ENCODE measurements around the gene ARHGEF6. TPM values are rescaled to one million over a fixed set of nuclear protein-coding genes. Genes with fewer than 3 reads are reported as not detected.

Gene ARHGEF6
- total RNA-seq, 6 experiments from 2014 or later = 2.8 to 6.1 (median 3.5) TPM

DNA sequence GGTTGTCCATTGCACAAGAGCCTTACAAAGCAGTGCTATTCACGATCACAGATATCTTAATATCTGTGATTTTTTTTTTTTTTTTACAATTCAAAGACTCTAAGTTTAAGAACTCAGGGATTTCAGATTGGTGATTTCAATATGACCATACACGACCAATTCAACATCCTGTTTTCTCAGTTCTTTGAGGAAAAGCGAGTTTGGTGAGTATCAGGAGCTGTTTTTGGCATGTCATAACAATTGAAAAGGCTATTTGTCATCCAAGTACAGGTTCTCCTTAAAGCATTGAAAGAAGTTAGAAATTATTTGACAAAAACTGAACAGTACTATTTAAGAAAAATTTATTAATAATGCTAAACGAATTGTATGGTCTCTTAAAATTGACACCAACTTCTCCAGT is 9.1 kb upstream of the ARHGEF6 start:
- no peak for ATAC-seq
- Histone ChIP-seq H3K4me3 (no peak overlapping the region), H3K9me3 (no peaks in the 10 kb centered on the region), H3K27ac (no peak overlapping the region), H3K4me1 (no peaks in the 10 kb centered on the region), H3K27me3 (no peaks in the 10 kb centered on the region), H3K36me3 (no peaks in the 10 kb centered on the region)
- intact Hi-C loops (cut with DNase I) = no loop called here
- TF ChIP-seq POLR2A (IDR thresholded peaks at IDR 0.05) = no peak
- TF ChIP-seq, protein P1, sequence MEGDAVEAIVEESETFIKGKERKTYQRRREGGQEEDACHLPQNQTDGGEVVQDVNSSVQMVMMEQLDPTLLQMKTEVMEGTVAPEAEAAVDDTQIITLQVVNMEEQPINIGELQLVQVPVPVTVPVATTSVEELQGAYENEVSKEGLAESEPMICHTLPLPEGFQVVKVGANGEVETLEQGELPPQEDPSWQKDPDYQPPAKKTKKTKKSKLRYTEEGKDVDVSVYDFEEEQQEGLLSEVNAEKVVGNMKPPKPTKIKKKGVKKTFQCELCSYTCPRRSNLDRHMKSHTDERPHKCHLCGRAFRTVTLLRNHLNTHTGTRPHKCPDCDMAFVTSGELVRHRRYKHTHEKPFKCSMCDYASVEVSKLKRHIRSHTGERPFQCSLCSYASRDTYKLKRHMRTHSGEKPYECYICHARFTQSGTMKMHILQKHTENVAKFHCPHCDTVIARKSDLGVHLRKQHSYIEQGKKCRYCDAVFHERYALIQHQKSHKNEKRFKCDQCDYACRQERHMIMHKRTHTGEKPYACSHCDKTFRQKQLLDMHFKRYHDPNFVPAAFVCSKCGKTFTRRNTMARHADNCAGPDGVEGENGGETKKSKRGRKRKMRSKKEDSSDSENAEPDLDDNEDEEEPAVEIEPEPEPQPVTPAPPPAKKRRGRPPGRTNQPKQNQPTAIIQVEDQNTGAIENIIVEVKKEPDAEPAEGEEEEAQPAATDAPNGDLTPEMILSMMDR (IDR thresholded peaks at IDR 0.05) = no peak
- DNase-seq = no peak
- WGBS (ENCODE audit: insufficient coverage, low coverage, low lambda C conversion rate, missing lambda C conversion rate) = 27% methylated on average over 4 of the region's 4 CpGs

DNA sequence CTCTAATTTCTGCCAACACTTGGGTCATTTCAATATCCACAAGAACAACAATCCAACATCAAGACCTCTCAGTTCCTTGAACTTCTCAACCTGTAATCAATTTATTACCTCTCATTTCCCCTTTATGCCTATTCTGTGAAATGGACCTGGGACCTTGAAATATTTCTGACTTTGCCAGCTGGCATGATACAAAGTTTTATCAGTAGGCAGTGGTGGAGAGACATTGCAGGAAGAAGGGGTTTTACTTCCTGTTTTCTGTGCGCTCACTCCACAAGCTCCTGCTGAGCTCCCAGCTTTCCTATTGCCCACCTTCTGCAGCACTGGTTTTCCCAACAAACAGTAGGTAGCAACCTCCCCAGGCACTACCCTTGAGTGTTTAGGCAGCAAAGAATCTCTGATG is 3.5 kb upstream of the ARHGEF6 start:
- Histone ChIP-seq H3K4me1 (no peaks in the 10 kb centered on the region), H3K27me3 (no peaks in the 10 kb centered on the region), H3K36me3 (no peaks in the 10 kb centered on the region), H3K9me3 (no peaks in the 10 kb centered on the region), H3K27ac (no peak overlapping the region), H3K4me3 (no peak overlapping the region)
- intact Hi-C loops (cut with DNase I) = no loop called here
- WGBS (ENCODE audit: insufficient coverage, low coverage, low lambda C conversion rate, missing lambda C conversion rate) = 67% methylated on average over 1 of the region's 1 CpG
- DNase-seq = no peak
- no peak for TF ChIP-seq POLR2A (IDR thresholded peaks at IDR 0.05)
- TF ChIP-seq, protein P1 (IDR thresholded peaks at IDR 0.05) = no peak
- no peak for ATAC-seq

DNA sequence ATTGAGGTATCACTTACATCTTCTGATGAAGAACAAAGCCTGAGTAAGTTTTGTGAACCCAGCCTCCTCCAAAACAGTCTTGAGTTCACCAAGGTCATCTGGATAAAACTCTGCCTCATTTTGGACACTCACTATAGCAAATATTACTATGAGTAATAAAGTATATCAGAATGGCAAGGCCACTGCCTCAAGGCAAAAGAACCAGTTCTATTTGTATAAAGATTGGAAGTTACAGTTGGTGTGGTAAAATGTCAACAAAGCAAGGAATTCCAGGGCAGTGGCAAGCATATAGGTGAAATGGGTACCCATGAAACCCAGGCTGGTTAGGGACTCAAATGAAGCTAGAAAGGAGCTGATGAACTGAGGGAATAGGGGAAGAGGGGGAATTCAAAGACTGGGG is 2.4 kb upstream of the ARHGEF6 start:
- TF ChIP-seq POLR2A (IDR thresholded peaks at IDR 0.05) = no peak
- TF ChIP-seq, protein P1 (IDR thresholded peaks at IDR 0.05) = no peak
- Histone ChIP-seq H3K36me3 (no peaks in the 10 kb centered on the region), H3K4me1 (no peaks in the 10 kb centered on the region), H3K27me3 (no peaks in the 10 kb centered on the region), H3K27ac (no peak overlapping the region), H3K9me3 (no peaks in the 10 kb centered on the region), H3K4me3 (no peak overlapping the region)
- no peak for ATAC-seq
- intact Hi-C loops (cut with DNase I) = no loop called here
- no peak for DNase-seq

DNA sequence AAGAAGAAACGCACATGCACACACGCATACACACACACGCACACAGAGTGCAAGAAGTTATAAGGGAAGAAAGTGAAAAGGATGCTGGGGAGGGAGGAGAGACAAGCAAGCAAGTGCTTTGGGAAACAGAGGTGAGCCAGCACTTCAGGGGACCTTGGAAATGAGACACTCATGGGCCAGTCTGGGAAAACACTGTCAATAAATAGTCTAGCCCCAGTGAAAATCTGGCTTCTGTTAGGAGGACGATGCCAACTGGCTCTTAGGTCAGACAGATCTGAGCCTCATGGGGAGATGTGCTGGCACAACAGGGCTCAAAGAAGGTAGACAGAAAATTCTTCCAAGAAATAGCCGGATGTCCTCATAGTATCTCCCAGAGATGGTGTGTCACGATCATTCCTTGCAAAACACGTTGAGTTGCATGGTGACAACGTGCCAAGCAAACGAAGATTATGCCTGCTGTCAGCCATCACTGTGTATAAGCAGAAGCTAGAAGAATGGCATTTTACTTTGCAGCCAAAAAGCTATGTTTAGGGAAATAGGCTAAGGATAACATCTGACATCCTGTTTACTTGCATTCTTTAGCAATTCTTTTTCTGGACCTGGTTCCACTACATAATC is 557 bp upstream of the ARHGEF6 start:
- TF ChIP-seq, protein P1 (IDR thresholded peaks at IDR 0.05) = no peak
- peak overlapping the region; percentile 1 to 9 (median 9) for H3K4me3 ChIP-seq

DNA sequence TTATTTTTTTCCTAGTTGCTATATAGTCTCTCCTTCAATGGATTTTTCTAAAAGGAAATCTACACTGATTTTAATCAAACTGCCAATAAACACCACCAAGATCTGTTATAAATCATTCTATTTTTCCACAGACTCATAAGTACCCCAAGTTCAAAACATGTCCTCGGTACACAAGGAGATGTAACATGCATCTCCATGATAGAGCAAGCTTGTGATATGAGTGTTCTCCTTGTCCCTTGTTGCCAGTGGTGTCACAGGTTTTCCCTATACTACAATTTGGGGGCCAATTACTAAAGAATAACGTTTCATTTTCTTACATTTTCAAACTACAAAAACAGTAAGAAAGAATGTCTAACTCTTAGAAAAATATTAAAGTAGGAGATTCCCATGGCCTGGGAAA is 491 bp downstream of the ARHGEF6 start:
- TF ChIP-seq, protein P1 (IDR thresholded peaks at IDR 0.05) = no peak
- no peak for TF ChIP-seq POLR2A (IDR thresholded peaks at IDR 0.05)
- WGBS (ENCODE audit: insufficient coverage, low coverage, low lambda C conversion rate, missing lambda C conversion rate) = 12% methylated on average over 2 of the region's 2 CpGs
- ATAC-seq = no peak
- H3K4me3 ChIP-seq = peak overlapping the region; percentile 1 to 9 (median 9)
- no peaks in the 10 kb centered on the region for H3K4me1 ChIP-seq
- no peak for DNase-seq
- no peaks in the 10 kb centered on the region for H3K9me3 ChIP-seq
- H3K36me3 ChIP-seq = no peaks in the 10 kb centered on the region
- intact Hi-C loops (cut with DNase I) = no loop called here
- H3K27ac ChIP-seq = peak overlapping the region in 2 of 3 donors; percentile 37 to 45
- no peaks in the 10 kb centered on the region for H3K27me3 ChIP-seq

More for the DNA sequence above, 557 bp upstream of the ARHGEF6 start:
- 27% methylated on average over 9 of the region's 9 CpGs for WGBS (ENCODE audit: insufficient coverage, low coverage, low lambda C conversion rate, missing lambda C conversion rate)
- ATAC-seq (peak in 3 of 4 donors; percentile 45 to 52 (median 49)), DNase-seq (no peak)
- H3K27me3 ChIP-seq = no peaks in the 10 kb centered on the region
- H3K4me1 ChIP-seq = no peaks in the 10 kb centered on the region
- no peaks in the 10 kb centered on the region for H3K36me3 ChIP-seq
- H3K27ac ChIP-seq = no peak overlapping the region
- H3K9me3 ChIP-seq = no peaks in the 10 kb centered on the region
- intact Hi-C loops (cut with DNase I) = no loop called here

Measured in right lobe of liver (tissue), 6 donors.